AG09309 (cell line): ENCODE measurements around the gene RPL29.

Source experiments
- DNase-seq: peaks from one replicate; pipeline ENCODE4 v3.0.0-alpha.2; 2010; ENCODE audit warnings: low read depth
- H3K4me3 ChIP-seq: 2 replicates; pipeline ENCODE4 v1.5.1; 2011; ENCODE audit warnings: mild to moderate bottlenecking, low read depth, low read length, moderate library complexity; ENCODE audit not compliant: control insufficient read depth
- CTCF ChIP-seq: IDR thresholded peaks from 2 replicates; pipeline ENCODE4 v1.5.1; 2011; ENCODE audit warnings: mild to moderate bottlenecking, low read depth, low read length, inconsistent platforms; ENCODE audit not compliant: insufficient read depth, control insufficient read depth; ENCODE audit errors: missing control alignments

Gene RPL29

GRCh38 chr3:52022323-52023100 lies 26.8 kb upstream of the RPL29 start:
- no peak for TF ChIP-seq CTCF
- no peak for DNase-seq
- H3K4me3 ChIP-seq = no peak overlapping the region

GRCh38 chr3:52021489-52022268 lies 26.0 kb upstream of the RPL29 start:
- no peak for TF ChIP-seq CTCF
- DNase-seq = no peak
- H3K4me3 ChIP-seq = no peak overlapping the region

GRCh38 chr3:52020796-52021195 lies 25.1 kb upstream of the RPL29 start:
- TF ChIP-seq CTCF = no peak

GRCh38 chr3:52019352-52020080 lies 23.8 kb upstream of the RPL29 start:
- no peak overlapping the region for H3K4me3 ChIP-seq
- TF ChIP-seq CTCF = no peak
- DNase-seq = no peak

More at GRCh38 chr3:52020796-52021195, 25.1 kb upstream of the RPL29 start:
- H3K4me3 ChIP-seq = no peak overlapping the region
- no peak for DNase-seq

- no peak overlapping the region for H3K4me3 ChIP-seq
- DNase-seq = no peak
- TF ChIP-seq CTCF = no peak
Observed at GRCh38 chr3:52018319-52019000, 22.8 kb upstream of the RPL29 start.

GRCh38 chr3:52017586-52017985 lies 21.9 kb upstream of the RPL29 start:
- TF ChIP-seq CTCF = no peak
- no peak overlapping the region for H3K4me3 ChIP-seq
- DNase-seq = no peak
